ENCODE measurements around the gene SEMA4A.
"Not testable (repeated sequence)": the region's sequence is repeated elsewhere in the genome, so short reads cannot be mapped to it uniquely, and the experiment has no call there.

Gene SEMA4A

DNA sequence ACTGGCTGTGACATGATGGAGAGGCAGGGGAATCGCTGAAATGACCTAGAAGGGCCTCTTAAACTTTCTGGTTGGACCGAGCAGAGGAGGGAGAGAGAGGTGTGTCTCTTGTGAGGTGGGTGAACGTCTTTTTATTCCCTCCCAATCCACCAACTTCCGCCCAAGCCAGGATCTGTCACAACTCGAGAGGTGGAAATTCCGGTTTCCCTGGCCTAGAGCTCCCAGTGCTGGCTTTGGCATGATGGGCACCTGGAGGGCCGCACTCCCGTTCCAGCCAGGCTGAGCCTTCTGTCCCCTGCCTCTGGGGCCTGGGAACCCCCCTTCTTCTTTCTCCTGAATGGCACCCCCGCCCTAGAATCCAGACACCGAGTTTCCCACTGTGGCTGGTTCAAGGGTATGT, at the start of gene SEMA4A:
Gene SEMA4A, plus strand, starts transcription at position 224 of the 400 bp plus-strand sequence. CDS start 994 bp downstream, outside the sequence.
- FAIRE-seq: no peak

DNA sequence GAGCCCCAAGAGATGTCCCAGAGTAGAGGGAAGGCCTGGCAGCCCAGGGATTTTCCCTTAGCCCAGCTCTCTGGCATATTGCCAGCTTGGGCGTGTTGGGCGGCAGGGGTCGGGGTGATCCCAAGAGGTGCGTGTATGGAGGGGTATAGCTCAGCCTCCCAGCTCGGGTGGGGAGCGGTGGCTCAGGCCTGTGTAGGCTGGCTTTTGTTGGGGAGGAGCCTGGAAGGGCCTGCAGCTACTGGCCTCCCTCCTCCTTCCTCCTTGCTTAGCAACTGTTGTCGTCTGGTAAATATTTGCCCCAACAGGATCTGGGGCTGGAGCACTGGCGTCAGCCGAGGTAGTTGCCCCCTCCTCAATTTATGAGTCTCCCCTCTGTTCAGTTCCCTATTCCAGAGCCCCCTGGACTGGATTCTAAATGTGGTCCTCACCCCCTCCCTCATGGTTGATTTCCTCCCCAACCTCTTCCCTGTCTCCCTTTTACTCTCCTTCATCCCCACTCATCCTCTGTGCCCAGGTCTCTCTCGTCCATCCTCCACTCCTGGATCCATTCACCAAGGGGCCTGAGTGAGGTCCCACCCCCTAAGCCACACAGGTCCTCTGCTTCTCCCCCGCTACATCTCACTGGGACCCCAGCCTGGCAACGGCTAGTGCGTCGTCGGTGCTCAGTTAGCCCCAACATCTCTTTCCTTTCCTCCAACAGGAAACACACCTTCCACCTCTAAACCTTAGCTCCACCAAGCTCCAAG, 49.1 kb upstream of the SEMA4A start:
- FAIRE-seq: peak; percentile 5

DNA sequence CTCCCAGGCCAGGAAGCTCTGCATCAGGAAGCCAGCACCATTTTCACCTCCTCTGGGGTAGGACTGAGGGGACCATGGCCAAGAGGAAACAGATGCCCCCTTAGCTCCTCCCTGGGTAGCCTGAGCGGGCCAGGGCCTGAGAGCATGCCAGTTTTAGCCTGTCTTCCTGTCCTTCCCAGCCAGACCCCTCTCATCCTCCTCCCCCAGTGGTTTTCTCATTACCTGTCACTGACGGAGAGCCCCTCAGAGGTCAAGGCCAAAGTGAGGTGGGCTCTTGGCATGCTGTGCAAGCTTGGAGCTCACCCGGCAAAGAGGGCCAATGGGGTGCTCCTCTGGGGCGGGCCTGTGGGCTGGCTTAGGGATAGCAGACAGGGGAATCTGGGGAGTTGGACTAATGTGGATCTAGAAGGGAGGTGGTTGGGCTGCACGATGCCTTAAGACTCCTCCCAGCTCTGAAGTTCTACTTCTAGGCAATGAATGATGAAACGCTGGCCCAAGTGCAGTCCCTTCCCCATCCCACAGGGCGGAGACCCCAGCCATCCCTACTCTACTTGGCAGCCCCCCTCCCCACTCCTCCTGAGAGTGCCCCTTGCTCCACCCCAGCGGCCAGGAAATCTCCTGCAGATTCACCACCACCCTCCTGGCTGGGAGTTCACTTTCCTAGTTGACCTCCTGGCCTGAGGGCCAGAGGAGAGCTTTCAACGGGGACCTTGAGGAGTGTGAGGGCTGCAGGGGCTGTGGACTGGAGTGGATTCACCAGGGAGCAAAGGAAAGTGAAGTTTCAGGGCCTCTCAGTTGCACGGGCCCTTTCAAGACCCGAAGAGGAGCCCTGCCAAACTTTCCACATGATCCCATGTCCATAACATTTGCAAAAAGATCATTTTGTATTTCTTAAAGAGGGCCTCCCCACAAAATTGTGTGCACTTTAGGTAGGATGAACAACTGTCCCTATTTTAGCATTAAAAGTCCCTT, 48.2 kb upstream of the SEMA4A start:
- no peak for FAIRE-seq

DNA sequence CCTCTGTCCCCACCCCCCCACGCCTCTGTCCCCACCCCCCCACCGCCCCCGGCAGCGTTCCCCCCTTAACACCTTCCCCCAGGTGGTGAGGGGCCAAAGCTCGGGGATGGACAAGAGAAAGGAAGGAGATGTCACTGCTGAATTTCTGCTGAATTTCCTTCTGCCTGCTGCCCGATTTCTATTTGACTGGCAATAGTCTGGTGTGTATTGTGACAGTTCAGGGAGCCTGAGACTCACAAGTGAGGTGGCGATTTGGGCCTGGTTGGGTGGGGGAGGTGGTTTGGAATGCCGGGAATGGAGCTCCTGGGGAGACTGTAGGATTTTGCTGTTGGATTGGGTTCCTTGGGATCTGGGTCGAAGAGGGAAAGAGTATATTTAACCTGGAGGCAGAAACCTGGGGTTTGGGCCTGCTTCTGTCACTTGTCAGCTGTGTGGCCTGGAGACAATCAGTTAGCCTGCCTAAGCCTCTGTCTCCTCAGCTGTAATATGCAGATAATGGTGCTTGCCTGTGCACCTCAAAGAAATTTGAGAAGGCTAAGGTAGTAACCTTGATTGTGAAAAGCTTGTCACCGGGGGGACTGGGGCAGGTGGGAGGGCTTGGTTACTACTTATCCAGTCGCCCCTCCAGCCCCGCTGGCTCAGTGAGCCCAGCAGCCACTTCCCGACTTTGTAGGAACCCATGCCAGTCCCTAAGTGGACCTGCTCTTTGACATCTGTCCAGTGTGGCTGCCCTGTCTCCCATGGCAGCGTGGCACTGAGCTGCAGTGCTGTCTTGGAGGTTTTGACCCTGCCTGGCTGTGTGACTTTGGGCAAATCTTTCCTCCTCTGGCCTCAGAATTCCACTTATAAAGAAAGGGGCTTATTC, 46.5 kb upstream of the SEMA4A start:
- FAIRE-seq: no peak

- no peak for FAIRE-seq
Observed at GRCh38 chr1:156108057-156108456, 45.3 kb upstream of the SEMA4A start.

DNA sequence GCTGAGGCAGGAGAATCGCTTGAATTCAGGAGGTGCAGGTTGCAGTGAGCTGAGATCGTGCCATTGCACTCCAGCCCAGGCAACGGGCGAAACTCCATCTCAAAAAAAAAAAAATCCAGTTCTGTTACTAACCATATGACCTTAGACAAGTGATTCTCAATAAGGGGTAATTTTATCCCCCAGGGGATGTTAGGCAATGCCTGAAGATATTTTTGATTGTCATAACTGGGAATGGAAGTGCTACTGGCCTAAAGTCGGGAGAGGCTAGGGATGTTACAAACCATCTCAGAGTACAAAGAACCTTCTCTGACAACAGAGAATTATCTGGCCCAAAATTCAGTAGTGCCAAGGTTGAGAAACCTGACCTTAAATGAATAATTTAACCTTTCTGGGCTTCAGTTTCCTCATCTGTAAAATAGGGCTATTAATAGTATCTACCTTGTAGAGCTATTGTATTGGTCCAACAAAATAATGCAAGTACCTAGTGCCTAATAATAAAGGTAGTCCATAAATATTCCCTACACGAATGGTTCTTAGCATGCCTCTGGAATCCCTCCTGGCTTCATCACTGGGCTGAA, 44.6 kb upstream of the SEMA4A start:
- no peak for FAIRE-seq

DNA sequence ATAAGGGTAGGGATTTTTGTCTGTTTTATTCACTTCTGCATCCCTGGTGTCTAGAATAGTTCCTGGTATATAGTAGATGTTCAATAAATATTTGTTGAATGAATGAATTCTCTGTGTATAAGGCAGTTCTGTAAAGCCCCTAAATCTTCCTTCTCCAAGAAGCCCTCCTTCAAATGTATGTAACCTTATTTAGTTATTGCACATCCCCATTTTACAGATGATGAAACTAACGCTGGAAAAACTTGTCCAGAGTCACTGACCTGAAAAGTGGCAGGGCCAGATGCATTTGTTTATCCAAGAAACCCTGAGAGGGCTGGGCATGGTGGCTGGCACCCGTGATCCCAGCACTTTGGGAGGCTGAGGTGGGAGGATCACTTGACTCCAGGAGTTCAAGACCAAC, 43.1 kb upstream of the SEMA4A start:
- FAIRE-seq: no peak

DNA sequence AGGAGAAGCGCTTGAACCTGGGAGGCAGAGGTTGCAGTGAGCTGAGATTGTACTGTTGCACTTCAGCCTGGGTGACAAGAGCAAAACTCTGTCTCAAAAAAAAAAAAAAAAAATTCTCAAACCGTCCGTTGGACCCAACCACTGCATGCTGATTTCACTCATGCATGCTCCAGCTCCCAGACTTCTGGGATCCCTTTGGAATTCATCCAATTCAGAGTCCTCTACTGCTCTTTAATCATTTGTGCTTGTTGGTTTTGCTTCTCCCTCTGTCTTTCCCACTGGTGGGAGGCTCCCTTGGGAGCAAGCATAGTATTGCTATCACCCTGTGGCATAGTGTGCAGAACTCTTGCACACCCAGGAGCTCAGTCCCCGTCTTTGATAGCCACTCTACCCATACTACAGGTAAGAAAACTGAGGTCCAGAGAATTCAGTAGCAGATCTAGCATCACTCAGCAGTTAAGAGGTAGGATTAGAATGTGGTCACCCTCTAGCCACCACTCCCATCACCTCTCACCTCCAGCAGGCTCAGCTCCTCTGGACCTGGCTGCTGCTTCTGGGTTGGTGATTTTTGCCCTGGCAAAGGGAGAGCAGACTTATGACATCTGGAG, 41.9 kb upstream of the SEMA4A start:
- FAIRE-seq: no peak

DNA sequence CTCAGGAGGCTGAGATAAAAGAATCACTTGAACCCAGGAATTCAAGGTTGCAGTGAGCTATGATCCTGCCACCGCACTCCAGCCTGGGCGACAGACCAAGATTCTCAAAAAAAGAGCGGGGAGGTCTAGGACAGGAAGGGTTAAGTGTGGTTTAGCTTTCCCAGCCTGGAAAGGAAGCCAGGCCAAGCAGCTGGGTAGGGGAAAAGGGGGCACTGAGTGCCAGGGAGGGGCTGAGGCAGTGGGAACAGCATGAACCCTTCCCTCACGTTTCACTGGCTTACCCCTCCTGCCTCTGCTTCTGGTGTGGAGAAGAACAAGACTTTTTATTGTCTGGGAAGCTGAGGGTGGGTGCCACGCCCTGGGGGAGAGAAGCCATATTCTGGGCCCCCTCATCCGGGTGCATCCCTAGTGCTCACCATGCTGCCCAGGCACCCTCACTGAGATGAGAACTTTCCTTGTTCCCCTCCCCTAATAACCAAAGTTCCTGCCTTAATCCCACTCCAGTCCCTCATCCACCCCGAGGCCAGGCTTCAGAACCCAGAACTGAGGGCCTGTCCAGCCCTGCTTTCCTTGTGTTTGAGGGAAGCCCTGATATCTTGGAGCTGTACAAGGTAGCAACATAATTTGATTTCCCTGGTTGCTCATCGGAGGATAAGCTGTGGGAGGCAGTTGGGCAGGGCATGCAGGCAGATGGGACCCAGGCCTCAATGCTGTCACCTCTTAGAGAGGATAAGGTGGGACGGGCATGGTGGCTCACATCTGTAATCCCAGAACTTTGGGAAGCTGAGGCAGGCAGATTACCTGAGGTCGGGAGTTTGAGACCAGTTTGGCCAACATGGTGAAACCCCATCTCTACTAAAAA, 40.9 kb upstream of the SEMA4A start:
- no peak for FAIRE-seq

DNA sequence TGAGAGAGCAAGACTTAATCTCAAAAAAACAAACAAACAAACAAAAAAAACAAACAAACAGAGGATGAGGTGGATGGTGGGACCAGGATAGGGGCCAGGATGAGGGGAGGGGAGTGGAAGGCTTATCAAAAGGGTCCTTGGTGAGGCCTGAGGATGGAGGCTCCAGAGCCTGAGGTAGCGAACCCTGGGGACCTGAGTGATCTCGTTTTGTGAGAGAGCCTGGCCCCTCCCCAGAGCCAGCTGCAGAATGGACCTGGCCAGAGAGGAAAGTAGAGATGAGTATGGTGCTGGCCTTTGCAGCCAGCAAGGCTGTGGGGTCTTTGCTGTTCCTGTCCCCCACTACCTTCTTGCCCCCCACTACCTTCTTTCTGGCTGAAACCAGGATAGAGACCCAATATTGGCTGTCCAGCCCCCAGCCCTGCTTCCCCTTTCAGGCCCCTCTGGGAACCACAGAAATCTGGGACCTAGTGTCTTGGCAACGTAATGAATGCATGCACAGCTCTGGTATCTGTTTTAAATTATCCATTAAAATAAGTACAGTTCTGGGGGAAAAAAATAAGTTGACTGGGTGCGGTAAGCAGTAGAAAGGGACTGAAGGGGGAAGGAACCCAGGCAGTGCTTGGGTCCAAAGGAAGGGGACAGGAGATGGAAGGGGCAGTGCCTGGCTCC, 40.0 kb upstream of the SEMA4A start:
- FAIRE-seq: no peak

- no peak for FAIRE-seq
Observed at GRCh38 chr1:156114101-156114918, 39.1 kb upstream of the SEMA4A start, which contains the start of gene LMNA. Gene LMNA, plus strand, starts transcription at chr1:156114711. Its CDS starts 208 bp downstream, at chr1:156114919.

DNA sequence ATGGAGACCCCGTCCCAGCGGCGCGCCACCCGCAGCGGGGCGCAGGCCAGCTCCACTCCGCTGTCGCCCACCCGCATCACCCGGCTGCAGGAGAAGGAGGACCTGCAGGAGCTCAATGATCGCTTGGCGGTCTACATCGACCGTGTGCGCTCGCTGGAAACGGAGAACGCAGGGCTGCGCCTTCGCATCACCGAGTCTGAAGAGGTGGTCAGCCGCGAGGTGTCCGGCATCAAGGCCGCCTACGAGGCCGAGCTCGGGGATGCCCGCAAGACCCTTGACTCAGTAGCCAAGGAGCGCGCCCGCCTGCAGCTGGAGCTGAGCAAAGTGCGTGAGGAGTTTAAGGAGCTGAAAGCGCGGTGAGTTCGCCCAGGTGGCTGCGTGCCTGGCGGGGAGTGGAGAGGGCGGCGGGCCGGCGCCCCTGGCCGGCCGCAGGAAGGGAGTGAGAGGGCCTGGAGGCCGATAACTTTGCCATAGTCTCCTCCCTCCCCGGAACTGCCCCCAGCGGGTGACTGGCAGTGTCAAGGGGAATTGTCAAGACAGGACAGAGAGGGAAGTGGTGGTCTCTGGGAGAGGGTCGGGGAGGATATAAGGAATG, 38.4 kb upstream of the SEMA4A start:
- no peak for FAIRE-seq

GRCh38 chr1:156115514-156116374, 37.6 kb upstream of the SEMA4A start:
- no peak for FAIRE-seq

- FAIRE-seq: not testable (repeated sequence)
Observed at GRCh38 chr1:156116731-156117130, 36.7 kb upstream of the SEMA4A start.

DNA sequence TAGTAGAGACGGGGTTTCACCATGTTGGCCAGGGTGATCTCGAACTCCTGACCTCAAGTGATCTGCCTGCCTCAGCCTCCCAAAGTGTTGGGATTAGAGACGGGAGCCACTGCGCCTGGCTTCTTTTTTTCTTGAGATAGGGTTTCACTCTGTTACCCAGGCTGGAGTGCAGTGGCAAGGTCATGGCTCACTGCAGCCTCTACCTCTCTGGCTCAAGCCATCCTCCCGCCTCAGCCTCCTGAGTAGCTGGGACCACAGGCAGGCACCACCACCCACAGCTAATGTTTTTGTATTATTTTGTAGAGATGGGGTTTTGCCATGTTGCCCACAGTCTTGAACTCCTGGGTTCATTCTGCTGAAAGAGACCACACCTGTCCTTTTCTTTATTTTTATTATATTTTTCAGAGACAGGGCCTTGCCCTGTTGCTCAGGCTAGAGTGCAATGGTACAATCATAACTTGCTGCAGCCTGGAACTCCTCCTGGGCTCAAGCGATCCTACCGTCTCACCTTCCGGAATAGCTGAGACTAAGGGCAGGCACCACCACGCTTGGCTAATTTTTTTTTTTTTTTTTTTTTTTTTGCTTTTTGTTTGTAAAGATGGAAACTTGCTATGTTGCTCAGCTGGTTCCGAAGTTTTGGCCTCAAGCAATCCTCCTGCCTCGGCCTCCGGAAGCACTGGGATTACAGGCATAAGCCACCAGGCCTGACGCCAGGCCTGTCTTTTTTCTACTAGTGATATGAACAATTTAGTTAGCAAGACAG, 35.8 kb upstream of the SEMA4A start:
- FAIRE-seq: no peak

DNA sequence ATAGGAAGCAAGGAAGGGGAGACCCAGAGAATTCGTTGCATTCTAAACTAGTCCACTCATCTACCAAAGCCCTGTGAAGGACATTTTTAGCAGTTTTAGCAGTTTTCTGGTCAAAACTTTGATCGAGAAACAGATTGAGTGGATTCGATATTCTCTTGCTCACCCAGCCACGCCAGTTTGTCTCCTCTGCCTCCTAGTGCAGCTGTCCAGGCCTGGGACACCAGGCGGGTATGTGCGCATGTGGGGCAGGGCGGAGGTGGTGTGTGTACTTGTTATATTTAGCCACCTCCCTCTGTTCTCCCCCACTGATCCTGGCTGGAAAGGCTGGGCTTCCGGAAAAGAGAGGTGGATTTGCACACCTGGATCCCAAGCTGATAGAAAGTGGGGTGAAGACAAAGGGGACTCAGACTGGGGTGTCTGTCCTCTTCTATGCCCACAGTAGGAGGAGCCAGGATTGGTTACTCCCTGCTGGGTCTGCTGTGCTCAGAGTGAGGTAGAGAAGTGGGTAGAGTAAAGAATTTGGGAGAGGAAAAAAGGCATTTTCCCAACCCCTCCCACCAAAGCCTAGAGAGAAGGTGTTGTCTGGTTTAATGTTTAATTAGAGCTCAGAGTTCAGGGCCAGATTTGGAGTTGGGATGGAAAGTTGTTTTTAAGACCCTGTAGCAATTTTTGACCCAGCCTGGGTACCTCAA, 35.1 kb upstream of the SEMA4A start:
- FAIRE-seq: no peak
